ENCODE measurements around the gene TUBG2.
A peak's percentile ranks its signal among the peaks of the same experiment; 100 is the strongest.

The TUBG2 gene

DNA sequence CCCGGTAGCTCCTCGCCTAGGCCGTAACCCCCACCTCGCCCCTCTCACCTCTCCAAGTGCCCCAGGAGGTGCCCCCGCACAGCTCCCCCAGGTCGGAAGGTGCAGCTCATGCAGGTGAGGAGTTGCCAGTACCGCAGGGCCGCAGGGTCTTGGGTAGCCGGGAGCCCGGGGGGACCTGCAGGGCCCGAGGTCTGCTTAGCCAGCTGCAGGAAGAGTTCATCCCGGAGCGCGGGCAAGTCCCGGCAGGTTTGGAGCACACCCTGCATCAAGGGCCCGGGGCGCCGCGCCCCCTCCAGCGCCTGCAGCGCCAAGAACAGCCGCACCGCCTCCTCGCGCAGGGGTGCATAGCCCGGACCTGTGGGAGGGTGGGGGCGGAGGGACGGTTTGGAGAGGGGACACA is 13.0 kb downstream of the TUBG2 start:
- TF ChIP-seq, protein P1, sequence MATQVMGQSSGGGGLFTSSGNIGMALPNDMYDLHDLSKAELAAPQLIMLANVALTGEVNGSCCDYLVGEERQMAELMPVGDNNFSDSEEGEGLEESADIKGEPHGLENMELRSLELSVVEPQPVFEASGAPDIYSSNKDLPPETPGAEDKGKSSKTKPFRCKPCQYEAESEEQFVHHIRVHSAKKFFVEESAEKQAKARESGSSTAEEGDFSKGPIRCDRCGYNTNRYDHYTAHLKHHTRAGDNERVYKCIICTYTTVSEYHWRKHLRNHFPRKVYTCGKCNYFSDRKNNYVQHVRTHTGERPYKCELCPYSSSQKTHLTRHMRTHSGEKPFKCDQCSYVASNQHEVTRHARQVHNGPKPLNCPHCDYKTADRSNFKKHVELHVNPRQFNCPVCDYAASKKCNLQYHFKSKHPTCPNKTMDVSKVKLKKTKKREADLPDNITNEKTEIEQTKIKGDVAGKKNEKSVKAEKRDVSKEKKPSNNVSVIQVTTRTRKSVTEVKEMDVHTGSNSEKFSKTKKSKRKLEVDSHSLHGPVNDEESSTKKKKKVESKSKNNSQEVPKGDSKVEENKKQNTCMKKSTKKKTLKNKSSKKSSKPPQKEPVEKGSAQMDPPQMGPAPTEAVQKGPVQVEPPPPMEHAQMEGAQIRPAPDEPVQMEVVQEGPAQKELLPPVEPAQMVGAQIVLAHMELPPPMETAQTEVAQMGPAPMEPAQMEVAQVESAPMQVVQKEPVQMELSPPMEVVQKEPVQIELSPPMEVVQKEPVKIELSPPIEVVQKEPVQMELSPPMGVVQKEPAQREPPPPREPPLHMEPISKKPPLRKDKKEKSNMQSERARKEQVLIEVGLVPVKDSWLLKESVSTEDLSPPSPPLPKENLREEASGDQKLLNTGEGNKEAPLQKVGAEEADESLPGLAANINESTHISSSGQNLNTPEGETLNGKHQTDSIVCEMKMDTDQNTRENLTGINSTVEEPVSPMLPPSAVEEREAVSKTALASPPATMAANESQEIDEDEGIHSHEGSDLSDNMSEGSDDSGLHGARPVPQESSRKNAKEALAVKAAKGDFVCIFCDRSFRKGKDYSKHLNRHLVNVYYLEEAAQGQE (IDR thresholded peaks at IDR 0.05; ENCODE audit: low read depth), result no peak
- TF ChIP-seq CEBPB (IDR thresholded peaks at IDR 0.05) (no peak), EGR1 (IDR thresholded peaks at IDR 0.05) (no peak), RAD21 (IDR thresholded peaks at IDR 0.05; ENCODE audit: low read depth) (no peak), TAF1 (IDR thresholded peaks at IDR 0.05; ENCODE audit: low read depth) (no peak), YY1 (IDR thresholded peaks at IDR 0.05; ENCODE audit: low read depth) (no peak), TCF12 (IDR thresholded peaks at IDR 0.05; ENCODE audit: low read depth) (no peak), FOXM1 (IDR thresholded peaks at IDR 0.05; ENCODE audit: borderline replicate concordance, low read depth) (no peak), CREB1 (IDR thresholded peaks at IDR 0.05; ENCODE audit: low read depth) (no peak), ZBTB7A (IDR thresholded peaks at IDR 0.05; ENCODE audit: low read depth) (no peak), EP300 (IDR thresholded peaks at IDR 0.05; ENCODE audit: borderline replicate concordance) (no peak), TEAD4 (IDR thresholded peaks at IDR 0.05) (no peak), NFIC (IDR thresholded peaks at IDR 0.05) (no peak)
- TF ChIP-seq, protein P2, sequence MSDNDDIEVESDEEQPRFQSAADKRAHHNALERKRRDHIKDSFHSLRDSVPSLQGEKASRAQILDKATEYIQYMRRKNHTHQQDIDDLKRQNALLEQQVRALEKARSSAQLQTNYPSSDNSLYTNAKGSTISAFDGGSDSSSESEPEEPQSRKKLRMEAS (IDR thresholded peaks at IDR 0.05), result no peak
- TF ChIP-seq, protein P3, sequence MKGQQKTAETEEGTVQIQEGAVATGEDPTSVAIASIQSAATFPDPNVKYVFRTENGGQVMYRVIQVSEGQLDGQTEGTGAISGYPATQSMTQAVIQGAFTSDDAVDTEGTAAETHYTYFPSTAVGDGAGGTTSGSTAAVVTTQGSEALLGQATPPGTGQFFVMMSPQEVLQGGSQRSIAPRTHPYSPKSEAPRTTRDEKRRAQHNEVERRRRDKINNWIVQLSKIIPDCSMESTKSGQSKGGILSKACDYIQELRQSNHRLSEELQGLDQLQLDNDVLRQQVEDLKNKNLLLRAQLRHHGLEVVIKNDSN (IDR thresholded peaks at IDR 0.05), result no peak

DNA sequence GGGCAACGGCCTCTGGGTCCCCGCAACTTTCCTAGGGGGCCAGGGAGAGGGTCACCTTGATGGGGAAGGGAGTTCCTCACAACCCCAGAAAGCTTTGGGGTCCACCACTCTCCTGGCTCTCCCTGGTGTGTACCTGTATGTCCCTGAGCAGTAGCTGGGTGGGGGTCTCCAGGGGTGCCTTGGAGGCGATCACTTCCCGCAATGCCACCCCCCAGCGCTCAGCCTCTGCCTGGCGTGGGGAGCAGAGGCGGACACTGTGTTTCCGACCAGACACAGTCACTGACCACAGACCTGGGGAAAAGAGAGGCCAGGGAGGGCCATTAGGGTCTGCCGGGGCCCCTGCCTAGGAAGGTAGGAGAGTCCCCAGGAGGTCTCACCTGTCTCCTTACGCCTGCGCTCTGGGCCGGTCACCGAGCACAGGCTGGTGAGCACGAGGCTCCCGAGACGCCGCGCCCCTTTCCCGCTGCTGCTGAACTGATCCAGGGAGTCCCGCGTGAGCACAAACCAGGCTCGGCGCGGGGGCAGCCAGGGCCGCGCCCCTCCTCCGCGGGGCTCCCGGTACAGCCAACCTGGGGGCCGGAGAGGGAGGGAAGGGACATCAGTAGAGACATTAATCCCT is 14.3 kb downstream of the TUBG2 start:
- TF ChIP-seq YY1 (IDR thresholded peaks at IDR 0.05; ENCODE audit: low read depth), result no peak
- TF ChIP-seq EGR1 (IDR thresholded peaks at IDR 0.05), result no peak
- no peak for TF ChIP-seq TAF1 (IDR thresholded peaks at IDR 0.05; ENCODE audit: low read depth)
- TF ChIP-seq ZBTB7A (IDR thresholded peaks at IDR 0.05; ENCODE audit: low read depth), result no peak
- no peak for TF ChIP-seq TCF12 (IDR thresholded peaks at IDR 0.05; ENCODE audit: low read depth)
- TF ChIP-seq, protein P1 (IDR thresholded peaks at IDR 0.05; ENCODE audit: low read depth), result no peak
- TF ChIP-seq, protein P3 (IDR thresholded peaks at IDR 0.05), result no peak
- TF ChIP-seq NFIC (IDR thresholded peaks at IDR 0.05), result no peak
- no peak for TF ChIP-seq FOXM1 (IDR thresholded peaks at IDR 0.05; ENCODE audit: borderline replicate concordance, low read depth)
- TF ChIP-seq TEAD4 (IDR thresholded peaks at IDR 0.05), result no peak

DNA sequence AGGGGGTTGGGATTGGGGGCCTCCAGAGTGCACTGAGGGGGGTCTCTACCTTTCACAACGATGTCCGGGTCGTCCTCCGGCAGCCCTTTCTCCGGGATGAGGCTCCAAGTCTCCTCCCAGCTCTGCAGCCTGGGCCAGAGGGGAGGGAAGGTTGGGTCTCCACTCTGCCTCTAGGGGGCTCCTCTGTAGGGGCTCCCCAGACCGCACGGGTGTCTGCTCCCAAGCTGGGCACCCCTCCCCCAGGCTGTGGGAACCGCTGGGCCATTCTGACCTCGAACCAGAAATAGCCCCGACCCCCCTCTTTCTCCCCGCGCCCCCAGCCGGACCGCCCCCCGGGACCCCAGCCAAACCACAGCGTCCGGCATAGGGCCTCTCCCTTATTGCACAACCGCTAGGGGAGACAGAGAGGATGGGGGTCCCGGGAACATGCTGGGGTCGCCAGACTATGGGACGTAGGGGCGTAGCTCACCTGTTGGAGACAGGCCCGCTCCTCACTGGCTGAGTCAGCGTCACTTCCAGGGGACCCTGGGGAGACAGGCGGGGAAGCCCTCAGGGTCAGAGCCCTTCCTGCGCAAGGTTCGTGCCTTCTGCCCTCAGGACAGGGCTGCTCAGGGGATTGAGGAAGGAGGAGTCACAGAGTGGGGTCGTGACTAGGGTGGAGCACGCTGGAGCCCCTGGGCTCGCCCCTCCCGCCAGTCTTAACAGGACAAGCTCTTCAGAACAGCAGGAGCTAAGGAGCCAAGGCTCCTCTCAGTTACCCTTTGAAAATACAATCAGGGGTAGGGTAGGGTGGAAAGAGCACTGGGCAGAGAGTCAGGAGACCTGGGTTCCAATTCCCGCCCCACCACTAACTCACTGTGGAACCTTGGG is 15.0 kb downstream of the TUBG2 start:
- TF ChIP-seq, protein P2 (IDR thresholded peaks at IDR 0.05), result no peak
- no peak for TF ChIP-seq EGR1 (IDR thresholded peaks at IDR 0.05)
- no peak for TF ChIP-seq TEAD4 (IDR thresholded peaks at IDR 0.05)
- TF ChIP-seq EP300 (IDR thresholded peaks at IDR 0.05; ENCODE audit: borderline replicate concordance), result no peak
- TF ChIP-seq RAD21 (IDR thresholded peaks at IDR 0.05; ENCODE audit: low read depth), result no peak
- peak; percentile 46; the same call in 1 of the 2 replicates for TF ChIP-seq NFIC (IDR thresholded peaks at IDR 0.05)
- TF ChIP-seq CEBPB (IDR thresholded peaks at IDR 0.05), result peak; percentile 81

DNA sequence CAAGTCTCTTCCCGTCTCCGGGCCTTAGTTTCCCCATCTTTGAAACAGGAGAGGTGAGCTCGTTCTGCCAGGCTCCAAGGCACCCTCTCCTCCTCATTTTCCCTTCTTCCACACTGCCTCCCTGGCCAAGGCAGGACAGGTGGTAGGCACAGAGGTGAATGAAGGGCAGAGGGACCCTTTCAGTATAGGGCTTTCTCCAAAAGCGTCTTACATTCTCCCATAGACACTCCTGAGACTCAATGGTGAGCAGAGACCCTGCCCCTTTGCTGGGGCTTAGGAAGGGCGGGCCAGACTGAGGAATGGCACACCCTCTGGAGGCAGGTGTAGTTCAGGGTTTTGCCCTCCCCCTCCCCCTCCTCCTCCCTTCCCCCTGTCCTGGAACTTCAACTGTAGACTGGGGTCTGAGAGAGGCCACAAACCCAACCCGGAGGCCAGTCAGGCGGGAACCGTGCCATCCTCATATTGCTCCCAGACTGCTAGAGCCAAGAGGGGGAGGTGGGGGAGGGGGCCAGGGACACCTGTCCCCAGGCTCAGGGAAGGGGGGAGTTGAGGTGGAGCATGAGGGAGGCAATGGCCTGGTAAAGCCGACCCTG is 15.8 kb downstream of the TUBG2 start:
- TF ChIP-seq RAD21 (IDR thresholded peaks at IDR 0.05; ENCODE audit: low read depth), result no peak
- TF ChIP-seq EGR1 (IDR thresholded peaks at IDR 0.05), result no peak
- TF ChIP-seq NFIC (IDR thresholded peaks at IDR 0.05), result no peak
- TF ChIP-seq ZBTB7A (IDR thresholded peaks at IDR 0.05; ENCODE audit: low read depth), result no peak
- TF ChIP-seq, protein P3 (IDR thresholded peaks at IDR 0.05), result no peak
- TF ChIP-seq, protein P2 (IDR thresholded peaks at IDR 0.05), result no peak
- no peak for TF ChIP-seq CEBPB (IDR thresholded peaks at IDR 0.05)
- TF ChIP-seq YY1 (IDR thresholded peaks at IDR 0.05; ENCODE audit: low read depth), result no peak
- no peak for TF ChIP-seq TAF1 (IDR thresholded peaks at IDR 0.05; ENCODE audit: low read depth)
- no peak for TF ChIP-seq EP300 (IDR thresholded peaks at IDR 0.05; ENCODE audit: borderline replicate concordance)
- no peak for TF ChIP-seq TEAD4 (IDR thresholded peaks at IDR 0.05)
- TF ChIP-seq TCF12 (IDR thresholded peaks at IDR 0.05; ENCODE audit: low read depth), result no peak
- no peak for TF ChIP-seq FOXM1 (IDR thresholded peaks at IDR 0.05; ENCODE audit: borderline replicate concordance, low read depth)
- no peak for TF ChIP-seq CREB1 (IDR thresholded peaks at IDR 0.05; ENCODE audit: low read depth)
